Uterus (tissue), 2 donors: ENCODE measurements around the gene USP25.

Experiments
- CTCF ChIP-seq, 4 experiments: fragments of 200-600 bp in 2 of 4; fragments of 450-650 bp in 2 of 4; sonication (generic) in 2 of 4; IDR thresholded peaks; one replicate each; pipeline ENCODE4 v1.5.1; 2016 to 2019; ENCODE audit warnings: antibody characterized with exemption in 4 of 4, mild to moderate bottlenecking in 2 of 4, moderate library complexity in 1 of 4
- POLR2A ChIP-seq, 2 donors: fragments of 450-650 bp; IDR thresholded peaks; one replicate each; pipeline ENCODE4 v1.6.1; 2016; ENCODE audit warnings: antibody characterized with exemption in 2 of 2, mild to moderate bottlenecking in 1 of 2, moderate library complexity in 1 of 2

- TF ChIP-seq CTCF (IDR thresholded peaks at IDR 0.05) (no peak), POLR2A (IDR thresholded peaks at IDR 0.05) (no peak)
These were observed 41.5 kb downstream of the USP25 start for GRCh38 chr21:15771311-15771710.
